Gastroesophageal sphincter (tissue), 3 donors: ENCODE measurements around the gene APOL4.

Experiments
- CTCF ChIP-seq, 4 experiments: fragments of 200-600 bp in 2 of 4; fragments of 450-650 bp in 2 of 4; sonication (generic) in 1 of 4; IDR thresholded peaks; one replicate each; pipeline ENCODE4 v1.5.1; 2017 to 2019; ENCODE audit warnings: antibody characterized with exemption in 4 of 4, mild to moderate bottlenecking in 2 of 4, moderate library complexity in 2 of 4
- EP300 ChIP-seq: sonication (generic); formaldehyde crosslinking; IDR thresholded peaks from one replicate; pipeline ENCODE4 v1.6.1; 2017; ENCODE audit warnings: antibody characterized with exemption, mild to moderate bottlenecking
- POLR2A ChIP-seq, 2 donors: fragments of 450-650 bp; IDR thresholded peaks; one replicate each; pipeline ENCODE4 v1.6.1; 2017; ENCODE audit warnings: antibody characterized with exemption in 2 of 2, mild to moderate bottlenecking in 2 of 2, moderate library complexity in 1 of 2
- POLR2AphosphoS5 ChIP-seq: sonication (generic); formaldehyde crosslinking; IDR thresholded peaks from one replicate; pipeline ENCODE4 v1.6.1; 2017; ENCODE audit warnings: antibody characterized with exemption

- TF ChIP-seq CTCF (IDR thresholded peaks at IDR 0.05) (no peak), POLR2A (IDR thresholded peaks at IDR 0.05) (no peak), POLR2AphosphoS5 (no peak), EP300 (no peak)
Observed at GRCh38 chr22:36166086-36166485, 35.5 kb downstream of the APOL4 start.
